Ovary (tissue), 3 donors: ENCODE measurements around the gene ELSPBP1.

Source experiments
- POLR2A ChIP-seq: fragments of 450-650 bp; IDR thresholded peaks from one replicate; pipeline ENCODE4 v1.6.1; 2017; ENCODE audit warnings: antibody characterized with exemption, mild to moderate bottlenecking, moderate library complexity
- TF ChIP-seq, protein P1 (sequence below), 3 donors: fragments of 450-650 bp in 2 of 3; fragments of 200-600 bp in 1 of 3; IDR thresholded peaks; one replicate each; pipeline versions ENCODE4 v1.5.1 to v1.8.0; 2016 to 2022; ENCODE audit warnings: antibody characterized with exemption in 3 of 3, mild to moderate bottlenecking in 1 of 3
- donor health status: DM: no; HTN: no; CAD: no.

DNA sequence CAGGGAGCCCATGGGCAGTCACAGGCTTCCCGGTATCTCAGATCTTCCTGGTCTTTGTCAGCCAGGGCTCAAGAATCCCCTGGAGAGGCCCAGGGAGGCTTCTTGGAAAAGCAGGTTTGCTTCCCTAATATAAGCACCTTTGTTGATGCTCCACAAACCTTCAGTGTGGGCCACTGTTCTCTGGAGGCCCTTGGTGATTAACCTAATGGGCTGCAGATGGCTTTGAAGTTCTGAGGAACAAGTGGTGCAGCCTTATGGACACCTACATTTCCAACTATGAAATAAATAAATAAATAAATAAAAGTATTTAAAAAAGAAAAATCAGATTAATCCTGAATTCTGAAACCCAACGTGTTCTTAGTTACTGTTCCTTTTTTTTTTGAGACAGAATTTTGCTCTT, 2.4 kb upstream of the ELSPBP1 start, which contains the start of gene BSPH1:
- TF ChIP-seq, protein P1, sequence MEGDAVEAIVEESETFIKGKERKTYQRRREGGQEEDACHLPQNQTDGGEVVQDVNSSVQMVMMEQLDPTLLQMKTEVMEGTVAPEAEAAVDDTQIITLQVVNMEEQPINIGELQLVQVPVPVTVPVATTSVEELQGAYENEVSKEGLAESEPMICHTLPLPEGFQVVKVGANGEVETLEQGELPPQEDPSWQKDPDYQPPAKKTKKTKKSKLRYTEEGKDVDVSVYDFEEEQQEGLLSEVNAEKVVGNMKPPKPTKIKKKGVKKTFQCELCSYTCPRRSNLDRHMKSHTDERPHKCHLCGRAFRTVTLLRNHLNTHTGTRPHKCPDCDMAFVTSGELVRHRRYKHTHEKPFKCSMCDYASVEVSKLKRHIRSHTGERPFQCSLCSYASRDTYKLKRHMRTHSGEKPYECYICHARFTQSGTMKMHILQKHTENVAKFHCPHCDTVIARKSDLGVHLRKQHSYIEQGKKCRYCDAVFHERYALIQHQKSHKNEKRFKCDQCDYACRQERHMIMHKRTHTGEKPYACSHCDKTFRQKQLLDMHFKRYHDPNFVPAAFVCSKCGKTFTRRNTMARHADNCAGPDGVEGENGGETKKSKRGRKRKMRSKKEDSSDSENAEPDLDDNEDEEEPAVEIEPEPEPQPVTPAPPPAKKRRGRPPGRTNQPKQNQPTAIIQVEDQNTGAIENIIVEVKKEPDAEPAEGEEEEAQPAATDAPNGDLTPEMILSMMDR (IDR thresholded peaks at IDR 0.05) = no peak
- no peak for TF ChIP-seq POLR2A
